Activated CD8-positive, alpha-beta memory T cell treated with anti-CD3 and anti-CD28 coated beads for 48 hours (primary cell): ENCODE data around the gene PARVB.

ENCODE experiments used
- DNase-seq, 3 experiments: peaks; one replicate each; pipeline ENCODE4 v3.0.0-alpha.2; 2020; ENCODE audit warnings: low read depth in 2 of 3, low spot score in 2 of 3

The PARVB gene

DNA sequence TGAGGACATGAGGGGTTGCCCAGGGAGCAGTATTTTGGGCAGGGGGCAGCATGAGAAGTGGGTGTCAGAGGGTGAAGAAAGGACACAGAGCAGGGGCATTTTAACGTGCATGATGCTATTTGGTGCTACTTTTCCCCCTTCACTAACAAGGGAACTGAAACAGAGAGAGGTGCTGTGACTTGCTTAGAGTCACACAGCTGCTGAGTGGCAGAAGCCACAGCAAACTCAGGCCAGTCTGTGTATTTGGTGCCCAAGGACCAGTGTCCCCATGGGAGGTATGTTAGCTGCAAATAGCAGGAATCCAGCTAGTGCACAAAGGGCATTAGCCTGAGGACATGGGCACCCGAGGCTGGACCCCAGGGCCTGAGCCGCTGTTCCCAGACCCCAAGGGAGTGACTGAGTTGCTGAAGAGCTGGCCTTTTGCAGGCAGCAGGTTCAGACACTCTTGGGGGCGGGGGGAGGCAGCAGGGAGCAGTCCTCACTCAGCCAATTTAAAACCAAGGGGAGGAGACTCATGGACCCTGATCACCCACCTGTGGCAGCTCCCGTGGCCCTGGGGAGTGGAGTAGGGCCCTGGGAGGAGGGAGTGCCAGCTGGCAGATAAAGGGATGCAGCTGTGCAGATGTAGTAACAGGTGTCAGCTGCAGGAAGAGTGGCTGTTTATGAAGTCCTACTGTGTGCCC lies 171.2 kb downstream of the PARVB start:
- DNase-seq: no peak

GRCh38 chr22:44196241-44196640 lies 172.1 kb downstream of the PARVB start:
- DNase-seq: no peak

DNA sequence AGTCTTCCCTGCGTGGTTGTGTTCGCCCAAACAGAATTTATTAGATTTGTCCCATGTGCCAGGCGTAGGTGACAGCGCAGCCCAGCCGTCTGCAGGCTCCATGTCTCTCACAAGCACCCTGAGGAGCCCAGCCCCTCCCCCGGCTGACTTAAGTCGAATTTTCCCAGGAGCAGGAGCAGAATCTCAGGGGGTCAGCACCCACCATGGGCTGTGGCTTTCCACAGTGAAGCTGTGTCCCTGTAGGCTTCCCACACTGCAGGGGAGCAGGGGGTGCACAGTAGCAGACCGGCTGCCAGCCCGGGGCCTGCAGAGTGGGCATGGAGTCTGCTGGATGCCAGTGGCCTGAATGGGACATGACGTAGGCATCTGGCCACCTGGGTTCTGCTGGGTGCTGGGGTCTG lies 172.6 kb downstream of the PARVB start:
- no peak for DNase-seq

- DNase-seq: no peak
Measured at GRCh38 chr22:44197271-44197670, 173.2 kb downstream of the PARVB start.

- no peak for DNase-seq
Measured at GRCh38 chr22:44199164-44199563, 175.1 kb downstream of the PARVB start.

DNA sequence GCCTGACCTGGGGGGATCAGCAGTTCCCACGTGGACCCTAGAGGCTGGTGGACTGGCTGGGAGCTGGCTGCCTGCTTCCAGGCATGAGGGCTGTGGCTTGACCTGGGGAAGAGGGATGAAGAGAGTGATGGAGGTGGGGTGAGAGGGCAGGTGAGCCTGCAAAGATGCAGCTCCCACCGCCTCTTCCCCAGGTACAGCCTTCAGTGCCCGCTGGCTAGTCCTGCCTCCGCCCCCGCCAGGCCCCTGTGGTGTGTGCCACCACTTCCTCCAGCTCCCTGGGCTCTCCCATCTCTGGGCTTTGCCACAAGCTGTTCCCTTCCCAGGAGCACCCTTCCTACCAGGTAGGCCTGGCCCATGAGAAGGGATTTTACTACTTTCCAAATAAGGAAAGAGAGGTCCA lies 175.8 kb downstream of the PARVB start:
- DNase-seq: no peak

DNA sequence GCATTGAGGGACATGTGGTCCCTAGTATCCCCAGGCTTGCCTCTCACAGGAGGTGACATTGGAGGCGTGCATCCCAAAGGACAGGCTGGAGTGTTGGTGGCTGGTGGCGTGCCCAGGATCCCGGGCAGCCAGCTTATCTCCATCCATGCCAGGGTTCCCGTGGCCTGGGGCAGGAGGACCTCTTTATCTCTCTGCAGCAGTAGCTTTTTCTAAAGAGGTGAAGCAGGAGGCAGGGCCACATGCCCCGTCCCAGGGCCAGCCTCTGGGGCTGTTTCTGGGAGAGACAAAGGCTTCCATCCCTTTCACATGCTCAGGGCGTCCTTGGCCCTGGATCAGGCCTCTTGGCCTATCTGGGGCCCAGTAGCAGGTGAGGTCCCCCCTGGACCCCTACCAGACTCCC lies 176.3 kb downstream of the PARVB start:
- DNase-seq: no peak

- DNase-seq: no peak
Measured at GRCh38 chr22:44200855-44201550, 176.9 kb downstream of the PARVB start.

DNA sequence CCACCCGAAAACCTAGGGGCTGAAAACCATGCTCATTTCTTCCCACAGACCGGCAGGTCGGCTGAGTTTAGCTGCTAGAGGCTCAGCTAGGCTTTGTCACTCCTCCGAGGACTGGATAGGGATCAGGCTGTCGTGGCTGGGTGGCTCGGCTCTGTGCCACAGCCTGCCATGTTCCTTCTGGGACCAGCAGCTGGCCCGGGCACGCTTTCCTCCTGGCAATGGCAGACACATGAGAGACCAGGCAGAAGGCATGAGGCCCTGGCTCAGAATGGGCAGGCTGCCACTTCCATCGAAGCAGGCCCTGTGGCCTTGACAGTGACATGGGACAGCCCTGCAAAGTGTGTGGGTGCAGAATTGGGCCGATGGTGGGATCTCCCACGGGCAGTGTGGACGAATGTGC lies 177.6 kb downstream of the PARVB start:
- DNase-seq: no peak

GRCh38 chr22:44202261-44202789 lies 178.2 kb downstream of the PARVB start:
- no peak for DNase-seq

GRCh38 chr22:44203203-44203602 lies 179.1 kb downstream of the PARVB start:
- DNase-seq: no peak

DNA sequence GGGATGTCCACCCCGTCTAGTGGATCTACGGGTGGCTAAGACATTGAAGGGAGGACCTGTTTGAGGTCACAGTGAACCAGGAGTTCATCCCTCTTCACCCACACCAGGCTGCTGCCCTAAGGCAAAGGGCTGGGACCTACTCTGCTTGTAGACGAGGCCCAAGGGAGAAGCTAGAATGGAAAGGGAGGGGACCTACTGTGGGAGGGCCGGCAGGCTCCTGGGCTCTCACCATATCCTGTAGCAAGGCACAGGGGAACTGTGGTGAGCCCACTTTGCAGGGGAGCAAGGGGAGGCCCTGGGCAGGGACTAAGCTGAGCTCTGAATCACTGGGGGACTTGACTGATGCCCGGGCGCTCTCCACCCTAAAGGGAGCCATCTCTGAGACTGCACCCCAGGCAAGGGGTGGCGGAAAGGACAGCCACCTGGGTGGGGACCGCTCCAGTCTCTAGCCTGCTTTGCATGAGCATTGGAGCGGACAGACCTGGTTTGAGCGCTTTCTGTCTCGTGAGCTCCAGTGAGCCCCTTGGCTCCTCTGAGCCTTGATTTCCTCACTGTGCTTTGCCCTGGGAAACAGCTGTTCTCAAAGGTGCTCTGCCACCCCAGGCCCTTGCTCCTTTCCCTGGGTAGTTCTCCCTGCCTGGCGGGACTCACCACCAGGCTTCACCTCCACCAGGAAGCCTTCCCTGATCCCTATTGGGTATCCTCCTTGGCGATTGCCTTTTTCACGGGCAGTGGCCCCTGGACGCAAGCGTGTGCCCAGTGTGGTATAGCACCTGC lies 180.8 kb downstream of the PARVB start:
- no peak for DNase-seq

- DNase-seq: no peak
Measured at GRCh38 chr22:44205516-44206329, 181.6 kb downstream of the PARVB start.

DNA sequence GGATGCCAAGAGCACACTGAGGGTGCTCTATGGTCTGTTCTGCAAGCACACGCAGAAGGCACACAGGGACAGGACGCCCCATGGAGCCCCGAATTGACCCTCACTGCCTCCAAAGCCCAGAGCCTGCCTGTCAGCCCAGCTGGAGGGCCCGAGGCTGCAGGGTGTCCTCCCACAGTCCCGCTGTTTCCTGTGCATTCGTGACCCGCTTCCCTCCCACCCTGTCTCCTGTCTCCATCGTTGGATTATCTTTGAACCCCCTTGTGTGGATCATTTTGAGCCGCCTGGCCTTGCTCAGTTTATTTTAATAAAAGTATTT lies 182.2 kb downstream of the PARVB start:
- DNase-seq: no peak

DNA sequence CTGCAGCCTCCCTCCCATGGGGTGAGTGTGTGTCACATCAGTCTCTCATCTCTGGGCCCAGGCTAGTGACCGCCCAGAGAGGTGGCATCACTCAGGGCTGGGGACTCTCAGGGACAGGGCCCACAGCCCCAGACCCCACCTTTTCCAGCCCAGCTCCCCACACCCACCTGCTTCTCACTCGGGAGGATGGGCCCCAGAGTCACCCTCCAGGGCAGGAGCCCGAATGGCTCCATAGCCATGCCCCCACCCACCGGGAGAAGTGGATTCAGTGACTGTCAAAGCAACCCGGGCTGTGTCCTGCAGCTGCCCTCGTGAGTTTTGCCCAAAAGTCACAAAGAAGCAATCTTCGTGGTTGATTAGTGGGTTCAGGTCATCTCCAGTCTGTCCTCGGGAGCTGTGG lies 182.6 kb downstream of the PARVB start:
- DNase-seq: no peak

DNA sequence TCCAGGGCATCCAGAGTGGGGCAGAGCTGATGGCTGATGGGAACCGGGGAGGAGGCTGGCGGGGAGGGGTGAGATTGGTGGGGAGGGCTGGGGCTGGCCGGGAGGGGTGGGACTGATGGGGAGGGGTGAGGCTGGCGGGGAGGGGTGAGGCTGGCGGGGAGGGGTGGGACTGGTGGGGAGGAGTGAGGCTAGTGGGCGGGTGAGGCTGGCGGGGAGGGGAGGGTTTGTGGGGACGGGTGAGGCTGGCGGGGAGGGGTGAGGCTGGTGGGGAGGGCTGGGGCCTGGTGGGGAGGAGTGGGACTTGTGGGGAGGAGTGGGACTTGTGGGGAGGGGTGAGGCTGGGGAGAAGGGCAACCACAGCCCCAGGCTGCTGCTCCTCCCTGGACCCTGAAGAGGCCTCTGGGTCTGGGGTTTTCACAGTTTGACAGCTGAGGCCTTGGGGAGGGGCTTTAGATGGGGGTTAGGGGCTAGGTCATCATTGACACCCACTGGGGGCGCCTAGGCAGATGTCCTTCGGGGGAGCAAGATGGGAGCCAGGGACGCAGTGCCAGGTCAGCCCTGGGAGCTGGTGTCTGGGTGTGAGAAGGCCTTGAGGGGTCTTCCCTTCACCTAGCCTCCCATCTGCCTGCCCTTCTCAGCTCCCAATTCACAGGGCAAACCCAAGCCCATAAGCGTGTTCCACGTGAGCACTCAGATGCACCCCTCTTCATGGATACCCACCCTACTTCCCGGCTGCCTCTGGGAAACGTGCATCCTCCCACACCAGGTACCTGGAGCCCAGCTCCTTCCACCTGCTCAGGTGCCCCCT lies 183.3 kb downstream of the PARVB start:
- DNase-seq: no peak

DNA sequence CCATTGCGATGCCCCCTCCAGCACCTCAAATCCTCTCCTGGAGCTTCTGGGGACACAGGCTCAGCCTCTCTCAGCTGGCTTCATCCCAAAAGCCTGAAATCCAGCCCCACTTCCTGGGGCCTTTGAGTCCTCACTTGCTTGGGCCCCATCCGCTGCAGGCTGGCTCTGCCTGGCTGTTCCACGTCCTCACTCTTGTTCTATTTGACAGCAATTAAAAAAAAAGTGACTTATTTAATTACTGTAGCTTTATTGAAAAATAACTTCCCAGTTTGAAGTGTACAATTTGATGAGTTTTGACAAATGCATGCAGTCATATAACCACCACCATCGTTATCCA lies 183.8 kb downstream of the PARVB start:
- DNase-seq: no peak

DNA sequence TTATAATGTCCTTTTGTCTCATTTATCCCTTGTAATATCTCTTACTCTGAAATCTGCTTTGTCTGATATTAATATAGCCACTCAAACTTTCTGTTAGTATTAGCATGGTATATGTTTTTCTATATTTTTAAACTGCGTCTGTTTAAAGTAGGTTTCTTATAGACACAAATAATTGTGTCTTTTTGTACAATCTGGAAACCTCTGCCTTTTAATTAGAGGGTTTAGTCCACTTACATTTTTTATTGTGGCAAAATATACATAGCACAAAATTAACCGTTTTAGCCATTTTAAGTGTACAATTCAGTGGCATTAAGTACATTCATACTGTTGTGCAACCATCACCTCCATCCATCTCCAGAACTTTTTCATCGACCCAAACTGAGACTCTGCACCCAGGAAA lies 185.2 kb downstream of the PARVB start:
- DNase-seq: no peak

DNA sequence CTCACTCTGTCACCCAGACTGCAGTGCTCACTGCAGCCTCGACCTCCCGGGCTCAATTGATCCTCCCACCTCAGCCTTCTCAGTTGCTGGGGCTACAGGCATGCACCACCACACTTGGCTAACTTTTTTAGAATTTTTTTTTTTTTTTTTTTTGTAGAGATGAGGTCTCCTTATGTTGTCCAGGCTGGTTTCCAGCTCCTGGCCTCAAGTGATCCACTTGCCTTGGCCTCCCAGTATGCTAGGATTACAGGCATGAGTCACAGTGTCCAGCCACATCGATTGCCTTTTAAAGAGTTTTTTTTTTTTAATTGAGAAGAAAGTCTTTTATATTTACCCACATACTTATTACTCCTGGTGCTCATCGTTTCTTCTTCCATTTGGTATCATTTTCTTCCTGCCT lies 186.6 kb downstream of the PARVB start:
- DNase-seq: no peak

DNA sequence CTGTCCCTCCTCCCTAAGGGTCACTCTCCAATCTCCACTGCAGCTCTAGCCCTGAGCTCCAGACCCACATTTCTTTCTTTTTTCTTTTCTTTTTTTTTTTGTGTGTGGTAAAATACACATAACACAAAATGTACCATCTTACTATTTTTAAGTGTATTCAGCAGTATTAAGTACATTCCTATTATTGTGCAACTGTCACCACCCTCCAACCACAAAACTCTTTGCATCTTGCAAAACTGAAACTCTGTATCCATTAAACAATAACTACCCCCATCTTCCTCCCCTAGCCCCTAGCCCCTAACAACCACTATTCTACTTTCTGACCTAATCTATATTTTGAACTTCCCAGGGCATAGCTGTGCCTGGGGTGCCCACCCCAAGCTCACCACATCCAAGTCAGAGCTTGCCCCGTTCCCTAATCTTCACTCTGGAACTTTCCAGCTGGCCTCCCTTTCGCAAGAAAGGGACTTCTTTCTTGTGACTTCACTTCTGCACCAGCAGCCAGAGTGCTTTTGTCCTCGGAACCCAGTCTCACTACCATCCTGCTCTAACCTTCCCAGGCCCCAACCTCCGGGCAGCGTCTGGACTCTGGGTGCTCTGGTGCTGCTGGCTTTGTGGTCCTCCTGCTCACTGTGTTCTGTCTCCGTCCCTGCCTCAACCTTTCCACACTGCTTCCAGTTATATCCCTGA lies 187.3 kb downstream of the PARVB start:
- no peak for DNase-seq
